K562 (cell line): ENCODE data around the gene CRELD2. TPM values are rescaled to one million over a fixed set of nuclear protein-coding genes. Genes with fewer than 3 reads are reported as not detected.

ENCODE experiments used
- ATAC-seq: fragments of 200-7000 bp; cut with Tn5 transposase; 3 replicates; pipeline ENCODE4 v1.9.1; 2020; ENCODE audit warnings: moderate library complexity
- BruUV-seq: library from RNA; stranded (reverse); fragments of 400-500 nt; replicated peaks from 2 replicates; lab custom pipeline; 2021; lab: Mats Ljungman, UMichigan
- CTCF ChIA-PET: fragments of 300-600 bp; formaldehyde crosslinking; extraction: SDS; loops from one replicate; lab custom pipeline; 2021; ENCODE audit warnings: low intra/inter-chr PET ratio; lab: Yijun Ruan, JAX
- POLR2A ChIA-PET: fragments of 300-600, 350-650 bp; sonication (Branson Sonifier 250); formaldehyde crosslinking; extraction: SDS; loops from one replicate; lab custom pipeline; 2021; ENCODE audit warnings: antibody characterized with exemption, inconsistent platforms; lab: Yijun Ruan, JAX
- DNase-seq, 4 experiments: peaks; one replicate each; pipeline versions ENCODE4 v3.0.0 to v3.0.0-alpha.2; 2011 to 2018; ENCODE audit warnings: low spot score in 3 of 4, mixed read lengths in 3 of 4; ENCODE audit errors: extremely low read depth in 1 of 4
- FAIRE-seq: peaks from 2 replicates; lab custom pipeline; 2011; peaks lifted over from hg19 to GRCh38; lab: Jason Lieb, UNC
- H2AFZ ChIP-seq: 2 replicates; pipeline ENCODE4 v1.6.0; 2011; ENCODE audit warnings: low read depth, low read length, control low read depth, inconsistent platforms
- H3K27ac ChIP-seq: fragments of 200-600 bp; 3 replicates; pipeline ENCODE4 v1.8.0; 2011; ENCODE audit warnings: low read depth, mild to moderate bottlenecking, control low read depth, inconsistent platforms, low read length, moderate library complexity, mixed read lengths; ENCODE audit errors: extremely low read depth
- H3K27me3 ChIP-seq, 2 experiments: fragments of 300-600 bp in 1 of 2; 2 replicates in 1 of 2; 3 replicates in 1 of 2; pipeline versions ENCODE4 v1.6.0 to v1.8.0; 2011; ENCODE audit warnings: inconsistent platforms in 2 of 2, low read length in 2 of 2, mild to moderate bottlenecking in 1 of 2, mixed read lengths in 1 of 2, moderate library complexity in 1 of 2; ENCODE audit not compliant: control insufficient read depth in 2 of 2, insufficient read depth in 2 of 2
- H3K36me3 ChIP-seq: fragments of 300-600 bp; 3 replicates; pipeline ENCODE4 v1.8.0; 2011; ENCODE audit warnings: mild to moderate bottlenecking, low read length, inconsistent platforms; ENCODE audit not compliant: control insufficient read depth, insufficient read depth
- H3K4me1 ChIP-seq, 2 experiments: fragments of 200-600 bp in 1 of 2; replicated peaks in 1 of 2; 2 replicates in 1 of 2; 3 replicates in 1 of 2; pipeline versions ENCODE4 v1.5.1 to v1.8.0; 2011; ENCODE audit warnings: inconsistent platforms in 2 of 2, low read length in 2 of 2, mild to moderate bottlenecking in 1 of 2, mixed read lengths in 1 of 2, moderate library complexity in 1 of 2; ENCODE audit not compliant: control insufficient read depth in 2 of 2, insufficient read depth in 2 of 2
- H3K4me2 ChIP-seq: 2 replicates; pipeline ENCODE4 v1.6.1; 2011; ENCODE audit warnings: low read length, control low read depth, inconsistent platforms, mixed read lengths; ENCODE audit not compliant: insufficient read depth
- H3K4me3 ChIP-seq: fragments of 200-600 bp; sonication (generic), shearing (Covaris generic); 2 replicates; pipeline ENCODE4 v1.5.1; 2016; ENCODE audit warnings: control low read depth, inconsistent platforms
- H3K79me2 ChIP-seq: fragments of 200-600 bp; 3 replicates; pipeline ENCODE4 v1.8.0; 2011; ENCODE audit warnings: low read length, inconsistent platforms; ENCODE audit not compliant: control insufficient read depth, insufficient read depth
- H3K9ac ChIP-seq, 2 experiments: 2 replicates each; pipeline versions ENCODE4 v1.6.0 to v1.6.1; 2011; ENCODE audit warnings: low read depth in 2 of 2, low read length in 2 of 2, control low read depth in 1 of 2, inconsistent platforms in 1 of 2, mild to moderate bottlenecking in 1 of 2, mixed read lengths in 1 of 2; ENCODE audit not compliant: insufficient read depth in 1 of 2
- H3K9me1 ChIP-seq: one replicate; pipeline ENCODE4 v1.6.0; 2011; ENCODE audit warnings: inconsistent platforms, mild to moderate bottlenecking, low read length, moderate library complexity; ENCODE audit not compliant: control insufficient read depth, insufficient read depth
- H3K9me3 ChIP-seq: replicated peaks from 2 replicates; pipeline ENCODE4 v1.5.1; 2011; ENCODE audit warnings: low read depth, low read length, inconsistent platforms; ENCODE audit not compliant: control insufficient read depth, insufficient read depth
- H4K20me1 ChIP-seq: replicated peaks from 2 replicates; pipeline ENCODE4 v1.6.1; 2011; ENCODE audit warnings: low read length, inconsistent platforms, mixed read lengths; ENCODE audit not compliant: control insufficient read depth, insufficient read depth
- CGGBP1 ChIP-seq: fragments of 250-450 bp; sonication (Bioruptor Pico); IDR thresholded peaks from 2 replicates; pipeline ENCODE4 v1.9.0; 2021; ENCODE audit warnings: mild to moderate bottlenecking
- USF1 ChIP-seq: sonication (generic); formaldehyde crosslinking; IDR thresholded peaks from 2 replicates; pipeline ENCODE4 v1.9.0; 2022; ENCODE audit warnings: mild to moderate bottlenecking, missing genetic modification reagents
- USF2 ChIP-seq: sonication (generic); formaldehyde crosslinking; IDR thresholded peaks from 2 replicates; pipeline ENCODE4 v1.5.0; 2020; ENCODE audit warnings: missing genetic modification reagents
- WGBS: fragments of 100-300 bp; shearing (Covaris generic); methylation state at CpG from one replicate; pipeline ENCODE4 v1.1.6; 2016; ENCODE audit warnings: low coverage, mixed read lengths; ENCODE audit not compliant: insufficient coverage; ENCODE audit errors: missing lambda C conversion rate; 5-methylcytosine and 5-hydroxymethylcytosine counted together
- in situ Hi-C: fragments of 300-500 bp; cut with MboI; formaldehyde crosslinking; loops from 4 replicates; pipeline ENCODE4 v1.15.0; 2018; ENCODE audit warnings: inconsistent platforms, mixed read lengths
- intact Hi-C: fragments of 100-400 bp; cut with micrococcal nuclease; formaldehyde crosslinking; loops from 2 replicates; pipeline ENCODE4 v1.14.2; 2022
- polyA plus RNA-seq, 8 experiments: library from polyadenylated mRNA; depleted of rRNA in 4 of 8; stranded (reverse) in 5 of 8; unstranded in 3 of 8; fragments of >200 nt; fragmentation: Nextera tagmentation in 2 of 8; fragmentation: Illumina TruSeq in 1 of 8; extraction: Ambion mirVana in 2 of 8; extraction: Trizol in 1 of 8; gene quantifications; 2 replicates each; pipeline versions ENCODE4 v1.2.1 to v1.2.3, GENCODE V29; 2011 to 2014; ENCODE audit warnings: inconsistent platforms in 1 of 8, missing spikeins in 1 of 8
- total RNA-seq, 7 experiments: library from RNA; depleted of rRNA in 6 of 7; stranded (reverse); fragments of >200 nt in 6 of 7; fragmentation: Illumina TruSeq in 2 of 7; extraction: Trizol in 2 of 7; gene quantifications; 2 replicates each; pipeline versions ENCODE4 v1.2.1 to v1.2.3, GENCODE V29; 2011 to 2021; ENCODE audit warnings: low replicate concordance in 1 of 7

CRELD2 gene
- total and polyA plus RNA-seq, 9 of the 15 experiments (the other 6 are each of a cell fraction or from before 2014, with no cell fraction given), result 0.96 to 25.3 (median 8.8) TPM

- Histone ChIP-seq H3K79me2 (peaks cover 16% of the 10 kb centered on the region), H3K9me3 (no peaks in the 10 kb centered on the region), H2AFZ (no peak overlapping the region), H3K4me2 (no peak overlapping the region), H3K4me3 (no peak overlapping the region), H3K4me1 (peaks cover 28 to 100% of the 10 kb centered on the region in 2 experiments), H3K27me3 (no peaks in the 10 kb centered on the region), H3K9me1 (peaks cover 4% of the 10 kb centered on the region), H3K36me3 (peaks cover 24% of the 10 kb centered on the region; the same call in 1 of the 3 replicates), H3K27ac (peak overlapping the region; percentile 33; the same call in 1 of the 3 replicates), H4K20me1 (peaks cover 6% of the 10 kb centered on the region), H3K9ac (peak overlapping the region in 1 of 2 experiments; percentile 52; a peak in 2 of 4 replicates)
- in situ Hi-C loops (no loop called here), intact Hi-C loops (no loop called here)
- no TSS peak for BruUV-seq
- DNase-seq (no peak), FAIRE-seq (no peak), ATAC-seq (no peak)
- 58% methylated on average over 11 of the region's 18 CpGs for WGBS
- ChIA-PET POLR2A (interaction anchor here (0.6 to 2.2 kb wide), 6 partner anchors 16 to 174 kb away, joined by 3 to 9 read pairs (median 4); no protein-coding TSS in a partner anchor), CTCF (no interaction called here)
- TF ChIP-seq CGGBP1, result no peak
- TF ChIP-seq USF2, result peak; percentile 44
- peak; percentile 66 for TF ChIP-seq USF1 (CRISPR knock-in tag)
Measured at GRCh38 chr22:49967706-49968208, 49.3 kb downstream of the CRELD2 start.
